H1 (cell line): Measurements from ENCODE around the gene UQCRQ. TPM values are rescaled to one million over a fixed set of nuclear protein-coding genes. Genes with fewer than 3 reads are reported as not detected.

Experiments used
- CTCF ChIA-PET: fragments of 300-600 bp; sonication (Branson Sonifier 250); formaldehyde crosslinking; loops from one replicate; lab custom pipeline; 2021; ENCODE audit not compliant: partially characterized antibody; lab: Charles Lee
- POLR2A ChIA-PET: fragments of 300-600 bp; sonication (Branson Sonifier 250); formaldehyde crosslinking; loops from one replicate; lab custom pipeline; 2021; ENCODE audit warnings: inconsistent platforms; ENCODE audit not compliant: partially characterized antibody; lab: Charles Lee
- DNase-seq, 2 experiments: peaks; one replicate each; pipeline versions ENCODE4 v3.0.0 to v3.0.0-alpha.2; 2010 to 2022; ENCODE audit warnings: low spot score in 2 of 2, low read depth in 1 of 2, mixed read lengths in 1 of 2
- FAIRE-seq: peaks from 2 replicates; lab custom pipeline; 2011; peaks lifted over from hg19 to GRCh38; lab: Jason Lieb, UNC
- H2AFZ ChIP-seq: 2 replicates; pipeline ENCODE4 v1.8.1; 2012; ENCODE audit warnings: low read length, inconsistent platforms
- H2AK5ac ChIP-seq: 2 replicates; pipeline ENCODE4 v1.6.1; 2013; ENCODE audit warnings: low read depth, low read length
- H2BK120ac ChIP-seq: replicated peaks from 2 replicates; pipeline ENCODE3; 2013; ENCODE audit warnings: low read depth, low read length, inconsistent platforms
- H2BK12ac ChIP-seq: 2 replicates; pipeline ENCODE4 v1.6.1; 2013; ENCODE audit warnings: low read depth, low read length
- H2BK15ac ChIP-seq: 2 replicates; pipeline ENCODE4 v1.6.1; 2013; ENCODE audit warnings: low read length
- H2BK20ac ChIP-seq: 2 replicates; pipeline ENCODE4 v1.6.1; 2013; ENCODE audit warnings: low read length
- H2BK5ac ChIP-seq: 2 replicates; pipeline ENCODE4 v1.6.1; 2013; ENCODE audit warnings: low read depth, low read length
- H3K14ac ChIP-seq: 2 replicates; pipeline ENCODE4 v1.6.1; 2013; ENCODE audit warnings: inconsistent platforms; ENCODE audit not compliant: insufficient read length
- H3K18ac ChIP-seq: 2 replicates; pipeline ENCODE4 v1.6.1; 2013; ENCODE audit warnings: low read length; ENCODE audit errors: extremely low read depth
- H3K23ac ChIP-seq: 2 replicates; pipeline ENCODE4 v1.6.1; 2013; ENCODE audit warnings: inconsistent platforms; ENCODE audit not compliant: insufficient read length
- H3K23me2 ChIP-seq: 2 replicates; pipeline ENCODE4 v1.6.1; 2013; ENCODE audit warnings: low read depth, low read length
- H3K27ac ChIP-seq: 2 replicates; pipeline ENCODE4 v1.6.1; 2011; ENCODE audit warnings: low read depth, low read length, inconsistent platforms
- H3K27me3 ChIP-seq, 4 experiments: replicated peaks in 1 of 4; 1 replicate in 1 of 4; 2 replicates in 3 of 4; pipeline versions ENCODE4 v1.6.1 to v1.8.1; 2011 to 2013; ENCODE audit warnings: low read length in 3 of 4, mild to moderate bottlenecking in 3 of 4, inconsistent platforms in 2 of 4, mixed read lengths in 2 of 4, moderate library complexity in 1 of 4; ENCODE audit not compliant: control insufficient read depth in 3 of 4, insufficient read depth in 3 of 4; ENCODE audit errors: extremely low read depth in 1 of 4
- H3K36me3 ChIP-seq, 4 experiments: 2 replicates each; pipeline versions ENCODE4 v1.6.1 to v1.8.1; 2011 to 2013; ENCODE audit warnings: mild to moderate bottlenecking in 4 of 4, low read length in 3 of 4, moderate library complexity in 2 of 4, control low read depth in 1 of 4, inconsistent platforms in 1 of 4; ENCODE audit not compliant: insufficient read depth in 4 of 4, control insufficient read depth in 2 of 4
- H3K4ac ChIP-seq: replicated peaks from 2 replicates; pipeline ENCODE3; 2013; ENCODE audit warnings: low read length, low read depth, mixed read lengths, inconsistent platforms; ENCODE audit not compliant: insufficient read length
- H3K4me1 ChIP-seq, 4 experiments: replicated peaks in 1 of 4; 1 replicate in 1 of 4; 2 replicates in 3 of 4; pipeline versions ENCODE4 v1.6.1 to v1.8.1; 2011 to 2013; ENCODE audit warnings: low read length in 3 of 4, inconsistent platforms in 2 of 4, mixed read lengths in 1 of 4; ENCODE audit not compliant: insufficient read depth in 4 of 4, control insufficient read depth in 3 of 4
- H3K4me2 ChIP-seq, 2 experiments: 2 replicates each; pipeline versions ENCODE4 v1.6.1 to v1.8.1; 2011 to 2013; ENCODE audit warnings: low read depth in 2 of 2, low read length in 2 of 2, control low read depth in 1 of 2, inconsistent platforms in 1 of 2, mild to moderate bottlenecking in 1 of 2; ENCODE audit not compliant: insufficient read depth in 1 of 2
- H3K4me3 ChIP-seq, 4 experiments: fragments of 200-600, 300-600 bp in 1 of 4; sonication (generic), shearing (Covaris generic), sonication (Bioruptor Twin) in 1 of 4; 2 replicates each; pipeline versions ENCODE4 v1.5.1 to v1.8.1; 2011 to 2016; ENCODE audit warnings: low read length in 4 of 4, low read depth in 3 of 4, control low read depth in 2 of 4, inconsistent platforms in 2 of 4, mild to moderate bottlenecking in 2 of 4, mixed read lengths in 1 of 4, moderate library complexity in 1 of 4; ENCODE audit not compliant: insufficient read depth in 2 of 4; ENCODE audit errors: extremely low read depth in 1 of 4
- H3K56ac ChIP-seq: replicated peaks from 2 replicates; pipeline ENCODE3; 2013; ENCODE audit warnings: low read depth, mild to moderate bottlenecking, mixed read lengths, low read length, inconsistent platforms; ENCODE audit not compliant: insufficient read length
- H3K79me1 ChIP-seq: 2 replicates; pipeline ENCODE4 v1.6.1; 2013; ENCODE audit warnings: low read depth, low read length, control low read depth
- H3K79me2 ChIP-seq, 2 experiments: 2 replicates each; pipeline versions ENCODE4 v1.6.1 to v1.8.1; 2012 to 2013; ENCODE audit warnings: low read length in 2 of 2, mild to moderate bottlenecking in 2 of 2, inconsistent platforms in 1 of 2; ENCODE audit not compliant: insufficient read depth in 2 of 2, control insufficient read depth in 1 of 2
- H3K9ac ChIP-seq, 4 experiments: replicated peaks in 1 of 4; 1 replicate in 1 of 4; 2 replicates in 3 of 4; pipeline versions ENCODE4 v1.6.1 to v1.8.1; 2011 to 2013; ENCODE audit warnings: low read depth in 3 of 4, low read length in 3 of 4, control low read depth in 2 of 4, mild to moderate bottlenecking in 2 of 4, moderate library complexity in 2 of 4, inconsistent platforms in 1 of 4; ENCODE audit errors: extremely low read depth in 1 of 4
- H3K9me3 ChIP-seq, 2 experiments: 2 replicates each; pipeline versions ENCODE4 v1.6.1 to v1.8.1; 2012 to 2013; ENCODE audit warnings: mild to moderate bottlenecking in 2 of 2, moderate library complexity in 2 of 2, control low read depth in 1 of 2, inconsistent platforms in 1 of 2, low read depth in 1 of 2, low read length in 1 of 2, mixed read lengths in 1 of 2; ENCODE audit not compliant: insufficient read depth in 2 of 2
- H4K20me1 ChIP-seq, 2 experiments: replicated peaks in 1 of 2; 2 replicates each; pipeline versions ENCODE3 to v1.8.1; 2011 to 2013; ENCODE audit warnings: inconsistent platforms in 2 of 2, low read length in 2 of 2, mild to moderate bottlenecking in 1 of 2; ENCODE audit not compliant: insufficient read depth in 2 of 2, control insufficient read depth in 1 of 2
- H4K5ac ChIP-seq: 2 replicates; pipeline ENCODE4 v1.6.1; 2013; ENCODE audit warnings: low read length, low read depth, mixed read lengths, inconsistent platforms; ENCODE audit not compliant: insufficient read length
- H4K8ac ChIP-seq: 2 replicates; pipeline ENCODE4 v1.8.0; 2013; ENCODE audit warnings: mild to moderate bottlenecking, moderate library complexity, low read length, inconsistent platforms; ENCODE audit not compliant: insufficient read depth; ENCODE audit errors: extremely low read depth
- H4K91ac ChIP-seq: replicated peaks from 2 replicates; pipeline ENCODE3; 2013; ENCODE audit warnings: low read length, mixed read lengths, inconsistent platforms; ENCODE audit not compliant: insufficient read length
- KDM5A ChIP-seq: fragments of 200-600 bp; IDR thresholded peaks from 2 replicates; pipeline ENCODE4 v1.7.1; 2012; ENCODE audit warnings: mild to moderate bottlenecking, low read length, inconsistent platforms, mixed read lengths
- WGBS, 2 experiments: shearing (Covaris generic) in 1 of 2; methylation state at CpG; one replicate each; pipeline versions ENCODE4 v1.1.6 to v1.1.7; 2013 to 2015; ENCODE audit warnings: low lambda C conversion rate in 2 of 2, mixed read lengths in 2 of 2, inconsistent platforms in 1 of 2, low coverage in 1 of 2, missing lambda C conversion rate in 1 of 2; ENCODE audit not compliant: insufficient replicate concordance in 2 of 2, insufficient coverage in 1 of 2, insufficient read length in 1 of 2; ENCODE audit errors: extremely low coverage in 1 of 2, missing lambda C conversion rate in 1 of 2; 5-methylcytosine and 5-hydroxymethylcytosine counted together
- polyA plus RNA-seq, 7 experiments: library from polyadenylated mRNA; depleted of rRNA in 3 of 7; stranded (reverse) in 5 of 7; unstranded in 2 of 7; fragments of >200 nt in 5 of 7; fragments of 200-250 nt in 2 of 7; gene quantifications; 1 replicate in 5 of 7; 2 replicates in 1 of 7; 4 replicates in 1 of 7; pipeline versions ENCODE4 v1.2.1 to v1.2.3, GENCODE V29; 2011 to 2013; ENCODE audit warnings: missing spikeins in 2 of 7, mixed read lengths in 2 of 7
- total RNA-seq: library from RNA; stranded (reverse); fragmentation: NEBNext Ultra II Directional; extraction: Animal tissue kit (Norgen Biotek cat#: 25700); gene quantifications from 2 replicates; pipeline ENCODE4 v1.2.1, GENCODE V29; 2021

UQCRQ gene
- total and polyA plus RNA-seq, 2 of the 8 experiments (the other 6 are each of a cell fraction or from before 2014, with no cell fraction given) = 177 to 293 TPM

- Histone ChIP-seq H2BK12ac (no peak overlapping the region), H3K9me3 (no peaks in the 10 kb centered on the region), H4K8ac (no peak overlapping the region), H3K79me2 (no peaks in the 10 kb centered on the region), H3K27me3 (no peaks in the 10 kb centered on the region), H2BK5ac (no peak overlapping the region), H3K4me3 (no peak overlapping the region), H3K4me1 (no peaks in the 10 kb centered on the region), H4K5ac (no peak overlapping the region), H3K79me1 (no peaks in the 10 kb centered on the region), H3K14ac (no peak overlapping the region), H3K23me2 (no peaks in the 10 kb centered on the region), H3K18ac (no peak overlapping the region), H2AK5ac (no peak overlapping the region), H4K91ac (no peak overlapping the region), H3K36me3 (no peaks in the 10 kb centered on the region), H3K27ac (no peak overlapping the region), H2BK15ac (no peak overlapping the region), H3K23ac (no peak overlapping the region), H3K9ac (no peak overlapping the region), H3K56ac (no peak overlapping the region), H3K4me2 (no peak overlapping the region), H2AFZ (no peak overlapping the region), H2BK20ac (no peak overlapping the region), H3K4ac (no peak overlapping the region), H4K20me1 (no peaks in the 10 kb centered on the region), H2BK120ac (no peak overlapping the region)
- TF ChIP-seq KDM5A = no peak
- WGBS, 2 experiments = 90% methylated on average over 3 of the region's 3 CpGs; no CpG with 5 or more reads in 1 of the 2 experiments
- POLR2A ChIA-PET = interaction anchor here (1.7 kb wide), 1 partner anchor 14 kb away, joined by 3 read pairs; no protein-coding TSS in a partner anchor
- no peak for DNase-seq
- no peak for FAIRE-seq
- CTCF ChIA-PET = interaction anchor here (0.6 to 25.6 kb wide), 3 partner anchors 8 to 92 kb away, joined by 4 to 465 read pairs (median 10); partner anchors contain the start of genes GDF9, LEAP2, SHROOM1 and UQCRQ
Measured at GRCh38 chr5:132838516-132839282, 27.7 kb upstream of the UQCRQ start.
